OCI-LY1 (cell line): ENCODE data around the gene MEFV.

ENCODE experiments used
- H2AFZ ChIP-seq: fragments of 200-600 bp; sonication (generic), shearing (Covaris generic); 2 replicates; pipeline ENCODE4 v1.6.0; 2014; ENCODE audit warnings: antibody characterized with exemption, mild to moderate bottlenecking, low read length
- H3F3A ChIP-seq: fragments of 200-600 bp; sonication (generic), shearing (Covaris generic); 2 replicates; pipeline ENCODE4 v1.6.0; 2014; ENCODE audit warnings: mild to moderate bottlenecking, antibody characterized with exemption, low read length, moderate library complexity; ENCODE audit not compliant: insufficient read depth
- H3K27ac ChIP-seq: fragments of 200-600 bp; sonication (generic); 2 replicates; pipeline ENCODE4 v1.5.1; 2014; ENCODE audit warnings: low read length, mixed run types, mild to moderate bottlenecking, low read depth; ENCODE audit not compliant: poor library complexity, severe bottlenecking
- H3K27me3 ChIP-seq: fragments of 200-600 bp; sonication (generic); 2 replicates; pipeline ENCODE4 v1.6.0; 2014; ENCODE audit warnings: antibody characterized with exemption, mild to moderate bottlenecking, low read length, moderate library complexity; ENCODE audit not compliant: insufficient read depth
- H3K36me3 ChIP-seq: fragments of 200-600 bp; sonication (generic); 2 replicates; pipeline ENCODE4 v1.6.1; 2014; ENCODE audit warnings: mild to moderate bottlenecking, antibody characterized with exemption, low read length, moderate library complexity, mixed read lengths; ENCODE audit not compliant: insufficient read depth
- H3K4me1 ChIP-seq: fragments of 200-600 bp; sonication (generic); 2 replicates; pipeline ENCODE4 v1.5.1; 2014; ENCODE audit warnings: mild to moderate bottlenecking, low read length, moderate library complexity; ENCODE audit not compliant: insufficient read depth, severe bottlenecking
- H3K4me2 ChIP-seq: fragments of 200-600 bp; sonication (generic), shearing (Covaris generic); 2 replicates; pipeline ENCODE4 v1.6.1; 2014; ENCODE audit warnings: low read length
- H3K4me3 ChIP-seq: fragments of 200-600 bp; sonication (generic); 2 replicates; pipeline ENCODE4 v1.5.1; 2014; ENCODE audit warnings: low read length, low read depth, mild to moderate bottlenecking, mixed read lengths; ENCODE audit not compliant: poor library complexity, severe bottlenecking
- H3K79me2 ChIP-seq: fragments of 200-600 bp; shearing (Covaris generic); 2 replicates; pipeline ENCODE4 v1.6.1; 2016; ENCODE audit warnings: mixed run types, low read length, mixed read lengths; ENCODE audit not compliant: insufficient read depth
- H3K9ac ChIP-seq: fragments of 200-600 bp; sonication (generic), shearing (Covaris generic); 2 replicates; pipeline ENCODE4 v1.6.1; 2014; ENCODE audit warnings: mild to moderate bottlenecking, low read length, mixed read lengths
- H3K9me2 ChIP-seq: fragments of 200-600 bp; sonication (generic), shearing (Covaris generic); 2 replicates; pipeline ENCODE4 v1.6.1; 2014; ENCODE audit warnings: low read depth, mild to moderate bottlenecking, low read length, mixed read lengths
- H3K9me3 ChIP-seq: fragments of 200-600 bp; shearing (Covaris generic); 2 replicates; pipeline ENCODE4 v1.6.1; 2014; ENCODE audit warnings: low read length, mixed read lengths
- H4K20me1 ChIP-seq: fragments of 200-600 bp; sonication (generic), shearing (Covaris generic); 2 replicates; pipeline ENCODE4 v1.6.0; 2016; ENCODE audit warnings: mild to moderate bottlenecking, low read length; ENCODE audit not compliant: insufficient read depth
- CTCF ChIP-seq: fragments of 200-600 bp; sonication (generic), shearing (Covaris generic); IDR thresholded peaks from 2 replicates; pipeline ENCODE4 v1.5.1; 2017; ENCODE audit warnings: mild to moderate bottlenecking, antibody characterized with exemption, low read length, moderate library complexity, mixed read lengths
- EZH2 ChIP-seq: fragments of 200-600 bp; sonication (generic), shearing (Covaris generic); IDR thresholded peaks from 2 replicates; pipeline ENCODE4 v1.8.0; 2017; ENCODE audit warnings: borderline replicate concordance, mixed run types, mild to moderate bottlenecking, antibody characterized with exemption, low read length, moderate library complexity, mixed read lengths

The MEFV gene

DNA sequence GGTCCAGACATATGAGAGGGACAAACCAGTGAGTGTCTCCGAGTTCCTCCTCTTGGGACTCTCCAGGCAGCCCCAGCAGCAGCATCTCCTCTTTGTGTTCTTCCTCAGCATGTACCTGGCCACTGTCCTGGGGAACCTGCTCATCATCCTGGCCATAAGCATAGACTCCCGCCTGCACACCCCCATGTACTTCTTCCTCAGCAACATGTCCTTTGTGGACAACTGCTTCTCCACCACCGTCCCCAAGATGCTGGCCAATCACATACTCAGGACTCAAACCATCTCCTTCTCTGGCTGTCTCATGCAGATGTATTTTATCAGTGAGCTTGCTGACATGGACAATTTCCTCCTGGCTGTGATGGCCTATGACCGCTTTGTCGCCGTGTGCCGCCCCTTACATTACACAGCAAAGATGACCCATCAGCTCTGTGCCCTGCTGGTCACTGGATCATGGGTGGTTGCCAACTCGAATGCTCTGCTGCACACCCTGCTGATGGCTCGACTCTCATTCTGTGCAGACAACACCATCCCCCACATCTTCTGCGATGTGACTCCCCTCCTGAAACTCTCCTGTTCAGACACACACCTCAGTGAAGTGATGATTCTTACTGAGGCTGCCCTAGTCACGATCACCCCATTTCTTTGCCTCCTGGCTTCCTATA, 40.7 kb downstream of the MEFV start:
- Histone ChIP-seq H3K79me2 (no peaks in the 10 kb centered on the region), H3K4me2 (no peak overlapping the region), H3K27ac (no peak overlapping the region), H3K4me1 (peaks cover 7% of the 10 kb centered on the region), H3K9me2 (no peaks in the 10 kb centered on the region), H3K36me3 (no peaks in the 10 kb centered on the region), H3K9ac (no peak overlapping the region), H3K4me3 (no peak overlapping the region), H2AFZ (no peak overlapping the region), H4K20me1 (no peaks in the 10 kb centered on the region), H3K27me3 (no peaks in the 10 kb centered on the region), H3K9me3 (no peaks in the 10 kb centered on the region), H3F3A (no peaks in the 10 kb centered on the region)
- TF ChIP-seq CTCF = no peak
- no peak for TF ChIP-seq EZH2

- Histone ChIP-seq H3K4me1 (peaks cover 7% of the 10 kb centered on the region), H3F3A (no peaks in the 10 kb centered on the region), H3K27ac (no peak overlapping the region), H3K4me3 (no peak overlapping the region), H3K27me3 (no peaks in the 10 kb centered on the region), H3K9me2 (no peaks in the 10 kb centered on the region), H3K9ac (no peak overlapping the region), H3K79me2 (no peaks in the 10 kb centered on the region), H3K9me3 (no peaks in the 10 kb centered on the region), H3K36me3 (no peaks in the 10 kb centered on the region), H2AFZ (no peak overlapping the region), H3K4me2 (no peak overlapping the region), H4K20me1 (no peaks in the 10 kb centered on the region)
- TF ChIP-seq EZH2 = no peak
- no peak for TF ChIP-seq CTCF
Measured at GRCh38 chr16:3214904-3215600, 41.4 kb downstream of the MEFV start.

GRCh38 chr16:3212567-3212966, 43.9 kb downstream of the MEFV start:
- Histone ChIP-seq H3K9me2 (no peaks in the 10 kb centered on the region), H3K9ac (no peak overlapping the region), H3F3A (no peaks in the 10 kb centered on the region), H3K4me1 (peaks cover 7% of the 10 kb centered on the region), H4K20me1 (no peaks in the 10 kb centered on the region), H3K4me2 (no peak overlapping the region), H3K27me3 (no peaks in the 10 kb centered on the region), H3K9me3 (peaks cover 2% of the 10 kb centered on the region; the same call in 1 of the 2 replicates), H3K79me2 (no peaks in the 10 kb centered on the region), H3K36me3 (no peaks in the 10 kb centered on the region), H2AFZ (no peak overlapping the region), H3K27ac (no peak overlapping the region), H3K4me3 (no peak overlapping the region)
- no peak for TF ChIP-seq EZH2
- no peak for TF ChIP-seq CTCF
